Type B pancreatic cell (in vitro differentiated cells): ENCODE measurements around the gene FAM120B. TPM values are rescaled to one million over a fixed set of nuclear protein-coding genes. Genes with fewer than 3 reads are reported as not detected.

Experiments used
- DNase-seq: peaks from one replicate; pipeline ENCODE4 v3.0.0; 2021; ENCODE audit warnings: mixed read lengths; ENCODE audit not compliant: unreplicated experiment; ENCODE audit errors: extremely low spot score
- H3K27ac Mint-ChIP-seq: 2 replicates; pipeline ENCODE4 v1.8.0; 2021; ENCODE audit warnings: mild to moderate bottlenecking, mixed read lengths
- H3K27me3 Mint-ChIP-seq: 2 replicates; pipeline ENCODE4 v1.8.0; 2021; ENCODE audit warnings: mixed read lengths
- H3K36me3 Mint-ChIP-seq: 2 replicates; pipeline ENCODE4 v1.8.0; 2021; ENCODE audit warnings: mixed read lengths
- H3K4me1 Mint-ChIP-seq: one replicate; pipeline ENCODE4 v1.8.0; 2021; ENCODE audit warnings: mixed read lengths; ENCODE audit not compliant: unreplicated experiment
- H3K4me3 Mint-ChIP-seq: 2 replicates; pipeline ENCODE4 v1.8.0; 2021; ENCODE audit warnings: mild to moderate bottlenecking, mixed read lengths
- H3K9me3 Mint-ChIP-seq: 2 replicates; pipeline ENCODE4 v1.8.0; 2021; ENCODE audit warnings: mixed read lengths
- total RNA-seq: library from RNA; stranded (reverse); gene quantifications from 2 replicates; pipeline ENCODE4 v1.2.1, GENCODE V29; 2021; ENCODE audit warnings: low replicate concordance
- TF ChIP-seq, protein P1 (sequence below): fragments of 200-600 bp; sonication (generic); conservative IDR thresholded peaks from 2 replicates; pipeline ENCODE4 v1.5.0; 2021; ENCODE audit warnings: antibody characterized with exemption, mild to moderate bottlenecking

The FAM120B gene
- total RNA-seq, 1 donor from 2014 or later, result 40.5 TPM

DNA sequence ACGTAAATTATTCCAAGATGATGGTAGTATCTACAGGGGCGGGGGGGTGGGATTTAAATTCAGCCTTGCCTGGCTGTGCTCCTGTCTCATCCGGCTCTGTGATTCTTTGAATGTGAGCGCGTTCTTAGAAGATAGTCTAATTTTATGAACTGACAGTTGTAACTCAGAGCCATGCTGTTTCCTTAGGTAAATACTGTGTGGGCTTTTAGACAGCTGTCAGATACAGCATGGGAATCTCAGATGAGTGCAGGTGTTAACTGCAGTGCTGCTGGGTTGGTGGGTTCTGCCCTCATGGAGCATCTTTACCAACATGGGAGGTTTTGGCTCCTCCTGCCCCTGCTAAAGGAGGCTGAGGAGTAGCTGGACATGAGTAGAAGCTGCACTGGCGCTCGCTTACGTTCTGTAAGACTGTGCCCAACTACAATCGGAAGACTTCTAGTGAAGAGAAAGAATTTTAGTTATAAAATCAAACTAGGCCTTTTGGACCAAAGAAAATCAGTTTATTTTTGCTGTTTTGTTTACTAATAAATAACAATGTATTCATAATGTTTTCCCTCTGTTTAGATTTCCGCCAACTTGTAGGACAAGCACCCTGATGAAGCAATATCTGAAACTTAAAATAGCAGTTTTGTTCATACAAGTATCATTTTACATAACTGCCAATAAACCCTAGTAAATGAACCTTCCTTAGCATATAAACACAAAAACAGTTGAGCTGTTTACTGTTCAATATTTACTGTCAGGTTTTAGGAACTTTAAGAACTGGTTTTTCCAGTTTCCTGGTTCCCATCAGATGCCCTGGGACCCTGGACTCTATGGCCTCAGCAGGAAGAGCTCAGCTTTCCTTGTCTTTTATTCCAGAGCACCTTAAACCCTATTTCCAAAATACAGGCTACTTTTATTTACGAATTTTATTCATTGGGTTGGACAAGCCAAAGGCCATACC lies 66.1 kb downstream of the FAM120B start:
- Mint-ChIP-seq H3K27me3 (no peaks in the 10 kb centered on the region), H3K9me3 (no peaks in the 10 kb centered on the region), H3K4me3 (no peak overlapping the region), H3K4me1 (peaks cover 23% of the 10 kb centered on the region), H3K27ac (no peak overlapping the region), H3K36me3 (peaks cover 33% of the 10 kb centered on the region)
- DNase-seq, result no peak
- TF ChIP-seq, protein P1, sequence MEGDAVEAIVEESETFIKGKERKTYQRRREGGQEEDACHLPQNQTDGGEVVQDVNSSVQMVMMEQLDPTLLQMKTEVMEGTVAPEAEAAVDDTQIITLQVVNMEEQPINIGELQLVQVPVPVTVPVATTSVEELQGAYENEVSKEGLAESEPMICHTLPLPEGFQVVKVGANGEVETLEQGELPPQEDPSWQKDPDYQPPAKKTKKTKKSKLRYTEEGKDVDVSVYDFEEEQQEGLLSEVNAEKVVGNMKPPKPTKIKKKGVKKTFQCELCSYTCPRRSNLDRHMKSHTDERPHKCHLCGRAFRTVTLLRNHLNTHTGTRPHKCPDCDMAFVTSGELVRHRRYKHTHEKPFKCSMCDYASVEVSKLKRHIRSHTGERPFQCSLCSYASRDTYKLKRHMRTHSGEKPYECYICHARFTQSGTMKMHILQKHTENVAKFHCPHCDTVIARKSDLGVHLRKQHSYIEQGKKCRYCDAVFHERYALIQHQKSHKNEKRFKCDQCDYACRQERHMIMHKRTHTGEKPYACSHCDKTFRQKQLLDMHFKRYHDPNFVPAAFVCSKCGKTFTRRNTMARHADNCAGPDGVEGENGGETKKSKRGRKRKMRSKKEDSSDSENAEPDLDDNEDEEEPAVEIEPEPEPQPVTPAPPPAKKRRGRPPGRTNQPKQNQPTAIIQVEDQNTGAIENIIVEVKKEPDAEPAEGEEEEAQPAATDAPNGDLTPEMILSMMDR, result no peak

DNA sequence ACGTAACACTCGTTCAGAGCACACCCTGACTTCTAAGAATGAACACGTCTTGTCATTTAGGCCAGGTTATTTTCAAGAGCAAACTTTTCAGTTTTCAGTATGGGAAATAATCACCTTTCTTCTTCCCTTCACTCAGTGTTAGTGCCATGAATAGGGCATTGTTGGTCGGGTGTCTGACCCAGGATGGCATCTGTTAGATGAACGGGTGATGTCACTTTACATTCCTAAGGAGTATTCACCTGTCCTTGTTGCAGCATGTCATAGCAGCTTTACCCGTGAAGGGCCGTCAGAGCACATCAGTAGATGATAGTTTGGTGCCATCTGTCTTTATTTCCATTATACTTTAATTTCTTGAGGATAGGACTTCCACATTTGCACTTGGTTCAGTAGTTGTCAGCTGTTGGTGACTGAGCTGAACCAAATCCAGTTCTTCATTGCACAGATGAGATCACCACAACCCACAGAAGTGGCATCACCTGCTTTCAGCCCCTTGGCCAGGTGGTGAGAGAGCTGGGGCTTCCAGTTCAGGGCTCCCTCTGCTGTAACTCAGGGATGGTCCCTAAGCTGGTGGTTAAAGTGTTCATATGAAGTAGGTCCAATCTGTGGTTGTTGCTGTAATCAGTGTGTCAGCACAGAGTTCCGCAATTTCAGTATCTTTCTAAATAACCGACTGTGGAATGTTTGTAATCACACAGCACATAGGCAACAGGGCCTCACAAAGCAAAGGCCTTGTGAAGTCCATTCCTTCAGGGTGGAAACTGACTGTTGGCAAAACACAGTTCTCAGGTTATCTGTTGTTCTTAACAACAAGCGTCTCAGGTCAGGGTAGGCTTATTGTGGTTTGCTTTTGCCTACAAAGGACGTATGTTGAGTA lies 68.2 kb downstream of the FAM120B start:
- TF ChIP-seq, protein P1, result no peak
- Mint-ChIP-seq H3K27me3 (no peaks in the 10 kb centered on the region), H3K9me3 (no peaks in the 10 kb centered on the region), H3K4me1 (peaks cover 15% of the 10 kb centered on the region), H3K27ac (no peak overlapping the region), H3K36me3 (peaks cover 28% of the 10 kb centered on the region), H3K4me3 (no peak overlapping the region)
- no peak for DNase-seq

DNA sequence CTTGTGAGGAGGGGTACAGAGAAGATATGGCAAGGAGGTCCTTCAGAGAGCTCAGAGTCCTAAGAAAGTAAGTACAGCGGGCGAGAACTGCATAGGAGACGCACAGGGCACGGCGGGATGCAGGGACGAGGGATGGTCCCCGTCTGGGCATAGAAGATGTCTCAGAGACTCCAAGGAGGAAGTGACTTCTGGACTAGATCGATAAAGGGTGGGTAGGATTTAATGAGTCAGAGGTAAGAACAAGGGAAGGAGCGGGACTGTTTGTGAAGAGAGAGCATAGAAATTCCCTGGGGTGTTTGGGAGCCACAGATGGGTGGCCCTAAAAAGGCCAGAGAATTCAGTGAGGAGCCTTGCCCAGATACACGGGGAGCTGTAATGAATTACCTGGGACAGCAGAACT lies 69.1 kb downstream of the FAM120B start:
- Mint-ChIP-seq H3K9me3 (no peaks in the 10 kb centered on the region), H3K4me3 (no peak overlapping the region), H3K27ac (peak overlapping the region; percentile 1), H3K36me3 (peaks cover 25% of the 10 kb centered on the region), H3K27me3 (no peaks in the 10 kb centered on the region), H3K4me1 (peaks cover 11% of the 10 kb centered on the region)
- TF ChIP-seq, protein P1, result no peak
- no peak for DNase-seq

DNA sequence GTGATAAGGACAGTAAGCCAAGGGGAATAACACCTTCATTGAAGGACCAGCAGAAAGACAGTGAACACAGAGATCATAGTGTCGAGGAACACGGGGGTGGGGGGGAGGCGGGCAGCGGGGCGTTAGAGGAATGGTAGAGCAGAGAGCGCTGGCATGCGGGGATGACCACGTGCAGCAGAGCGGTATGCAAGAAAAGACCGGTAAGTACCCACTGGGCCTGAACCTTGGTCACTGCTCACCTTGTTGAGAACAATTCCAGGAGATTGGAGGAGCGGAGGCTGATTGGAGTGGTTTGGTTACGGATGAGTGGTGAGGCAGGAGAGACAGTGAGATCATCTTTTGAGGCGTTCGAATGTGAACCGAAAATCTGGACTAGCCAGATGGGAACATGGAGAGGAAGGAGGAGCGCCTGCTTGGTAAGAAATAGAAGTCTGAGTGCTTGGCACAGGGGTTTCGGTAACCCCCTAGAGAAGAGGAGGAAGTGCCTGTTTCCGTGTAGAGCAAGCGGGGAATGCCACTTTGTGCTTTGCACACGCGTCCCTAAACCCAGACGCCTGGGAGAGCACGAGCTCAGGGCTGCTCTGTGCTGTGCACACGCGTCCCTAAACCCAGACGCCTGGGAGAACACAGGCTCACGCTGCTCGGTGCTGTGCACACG lies 70.0 kb downstream of the FAM120B start:
- DNase-seq, result no peak
- Mint-ChIP-seq H3K36me3 (peaks cover 19% of the 10 kb centered on the region), H3K4me3 (no peak overlapping the region), H3K27ac (peak overlapping the region; percentile 1), H3K4me1 (peaks cover 3% of the 10 kb centered on the region), H3K9me3 (no peaks in the 10 kb centered on the region), H3K27me3 (no peaks in the 10 kb centered on the region)
- TF ChIP-seq, protein P1, result no peak

DNA sequence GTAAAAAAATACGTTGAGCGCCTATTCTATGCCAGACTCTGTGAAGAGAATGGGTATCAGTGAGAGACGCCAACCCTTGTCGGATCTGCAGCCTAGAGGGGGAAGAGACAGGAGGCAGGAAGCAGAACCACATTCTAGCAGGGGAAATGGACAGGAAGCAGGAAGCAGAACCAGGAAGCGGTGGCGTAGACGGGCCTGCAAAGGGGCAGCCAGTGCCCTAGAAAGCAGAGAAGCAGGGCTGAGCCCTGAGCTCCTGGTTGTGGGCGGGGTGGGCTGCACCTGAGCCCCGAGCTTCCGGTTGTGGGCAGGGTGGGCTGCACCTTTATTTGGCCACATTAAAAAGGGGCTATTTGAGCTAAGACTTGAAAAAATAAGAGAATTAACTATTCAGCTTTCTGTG lies 71.9 kb downstream of the FAM120B start:
- no peaks in the 10 kb centered on the region for H3K9me3 Mint-ChIP-seq
- H3K4me1 Mint-ChIP-seq, result no peaks in the 10 kb centered on the region
- no peaks in the 10 kb centered on the region for H3K27me3 Mint-ChIP-seq
- H3K36me3 Mint-ChIP-seq, result peaks cover 18% of the 10 kb centered on the region
- TF ChIP-seq, protein P1, result no peak
- no peak overlapping the region for H3K4me3 Mint-ChIP-seq
- DNase-seq, result no peak
- no peak overlapping the region for H3K27ac Mint-ChIP-seq
